ENCODE measurements around the gene SLC15A3. TPM values are rescaled to one million over a fixed set of nuclear protein-coding genes. Genes with fewer than 3 reads are reported as not detected.

Gene SLC15A3
- total RNA-seq, 1 donor from 2014 or later = 66.3 TPM

DNA sequence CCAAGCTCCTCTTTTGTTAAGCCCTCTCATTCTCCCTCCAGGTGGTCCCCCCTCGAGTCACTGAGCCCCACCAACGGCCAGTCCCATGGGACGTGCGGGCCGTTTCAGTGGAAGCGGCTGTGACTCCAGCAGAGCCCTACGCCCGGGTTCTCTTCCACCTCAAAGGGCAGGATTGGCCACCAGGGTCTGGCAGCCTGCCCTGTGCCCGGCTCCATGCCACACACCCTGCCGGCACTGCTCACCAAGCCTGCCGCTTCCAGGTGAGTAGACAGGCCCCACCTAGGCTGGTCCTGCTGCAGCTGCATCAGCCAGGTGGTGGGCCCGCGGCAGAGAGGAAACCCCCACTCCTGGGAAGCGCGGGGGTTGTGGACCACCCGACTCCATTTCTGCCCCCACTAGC is 24.4 kb downstream of the SLC15A3 start:
- no peak for TF ChIP-seq EZH2 (IDR thresholded peaks at IDR 0.05; ENCODE audit: insufficient read depth, low read length)
- TF ChIP-seq, protein P1, sequence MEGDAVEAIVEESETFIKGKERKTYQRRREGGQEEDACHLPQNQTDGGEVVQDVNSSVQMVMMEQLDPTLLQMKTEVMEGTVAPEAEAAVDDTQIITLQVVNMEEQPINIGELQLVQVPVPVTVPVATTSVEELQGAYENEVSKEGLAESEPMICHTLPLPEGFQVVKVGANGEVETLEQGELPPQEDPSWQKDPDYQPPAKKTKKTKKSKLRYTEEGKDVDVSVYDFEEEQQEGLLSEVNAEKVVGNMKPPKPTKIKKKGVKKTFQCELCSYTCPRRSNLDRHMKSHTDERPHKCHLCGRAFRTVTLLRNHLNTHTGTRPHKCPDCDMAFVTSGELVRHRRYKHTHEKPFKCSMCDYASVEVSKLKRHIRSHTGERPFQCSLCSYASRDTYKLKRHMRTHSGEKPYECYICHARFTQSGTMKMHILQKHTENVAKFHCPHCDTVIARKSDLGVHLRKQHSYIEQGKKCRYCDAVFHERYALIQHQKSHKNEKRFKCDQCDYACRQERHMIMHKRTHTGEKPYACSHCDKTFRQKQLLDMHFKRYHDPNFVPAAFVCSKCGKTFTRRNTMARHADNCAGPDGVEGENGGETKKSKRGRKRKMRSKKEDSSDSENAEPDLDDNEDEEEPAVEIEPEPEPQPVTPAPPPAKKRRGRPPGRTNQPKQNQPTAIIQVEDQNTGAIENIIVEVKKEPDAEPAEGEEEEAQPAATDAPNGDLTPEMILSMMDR (IDR thresholded peaks at IDR 0.05; ENCODE audit: insufficient read depth, low read depth, low read length) = no peak
- Mint-ChIP-seq H3K4me3 (ENCODE audit: unreplicated experiment) (no peak overlapping the region), H3K9me3 (ENCODE audit: unreplicated experiment) (no peaks in the 10 kb centered on the region)

DNA sequence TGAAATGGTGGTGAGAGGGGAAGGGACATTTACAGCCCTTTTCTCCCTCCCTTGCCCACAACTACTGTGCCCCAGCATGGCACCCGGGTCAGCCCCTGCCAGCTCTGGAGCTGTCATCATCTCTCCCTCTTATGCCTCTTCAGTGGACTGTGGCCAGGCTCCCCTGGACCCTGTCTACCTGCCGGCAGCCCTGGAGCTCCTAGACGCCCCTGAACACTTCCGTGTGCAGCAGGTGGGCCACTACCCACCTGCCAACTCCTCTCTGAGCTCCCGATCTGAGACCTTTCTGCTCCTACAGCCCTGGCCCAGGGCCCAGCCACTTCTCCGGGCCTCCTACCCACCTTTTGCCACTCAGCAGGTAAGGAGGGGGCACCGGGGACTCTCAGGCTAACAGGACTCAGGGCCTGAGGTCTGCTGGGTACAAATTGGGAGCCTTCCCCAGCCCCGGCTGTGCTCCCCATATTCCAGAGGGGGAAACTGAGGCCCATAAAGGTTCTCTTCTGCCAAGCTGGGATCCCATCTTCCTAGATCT is 24.8 kb downstream of the SLC15A3 start:
- Mint-ChIP-seq H3K9me3 (ENCODE audit: unreplicated experiment) (no peaks in the 10 kb centered on the region), H3K4me1 (ENCODE audit: low read depth, unreplicated experiment) (peaks cover 8% of the 10 kb centered on the region), H3K27ac (ENCODE audit: unreplicated experiment) (no peak overlapping the region), H3K27me3 (ENCODE audit: low read depth, unreplicated experiment) (no peaks in the 10 kb centered on the region), H3K36me3 (ENCODE audit: low read depth, unreplicated experiment) (peaks cover 25% of the 10 kb centered on the region), H3K4me3 (ENCODE audit: unreplicated experiment) (no peak overlapping the region)
- Histone ChIP-seq H3K27ac (ENCODE audit: low read depth, low read length) (no peak overlapping the region), H3K36me3 (ENCODE audit: insufficient read depth, low read length) (peaks cover 3% of the 10 kb centered on the region), H4K20me1 (ENCODE audit: insufficient read depth, low read length) (peaks cover 24% of the 10 kb centered on the region), H2AFZ (ENCODE audit: low read depth, low read length) (no peak overlapping the region), H3K4me2 (ENCODE audit: low read length) (no peak overlapping the region), H3K4me3 (ENCODE audit: insufficient read depth, low read depth, low read length) (no peak overlapping the region), H3K4me1 (ENCODE audit: insufficient read depth, low read length) (peaks cover 19% of the 10 kb centered on the region), H3K27me3 (ENCODE audit: insufficient read depth, low read length) (no peaks in the 10 kb centered on the region), H3K9me3 (ENCODE audit: insufficient read depth, low read depth, low read length) (no peaks in the 10 kb centered on the region), H3K79me2 (ENCODE audit: insufficient read depth, low read length) (peaks cover 4% of the 10 kb centered on the region), H3K9ac (ENCODE audit: low read length) (no peak overlapping the region)
- TF ChIP-seq, protein P1 (IDR thresholded peaks at IDR 0.05; ENCODE audit: insufficient read depth, low read depth, low read length) = no peak
- no peak for TF ChIP-seq EZH2 (IDR thresholded peaks at IDR 0.05; ENCODE audit: insufficient read depth, low read length)
- FAIRE-seq = no peak
- DNase-seq (ENCODE audit: low read depth) = no peak

More for the DNA sequence above, 24.4 kb downstream of the SLC15A3 start:
- Histone ChIP-seq H3K27me3 (ENCODE audit: insufficient read depth, low read length) (no peaks in the 10 kb centered on the region), H3K4me3 (ENCODE audit: insufficient read depth, low read depth, low read length) (no peak overlapping the region), H3K4me2 (ENCODE audit: low read length) (no peak overlapping the region), H3K79me2 (ENCODE audit: insufficient read depth, low read length) (peaks cover 4% of the 10 kb centered on the region), H3K36me3 (ENCODE audit: insufficient read depth, low read length) (peaks cover 3% of the 10 kb centered on the region), H2AFZ (ENCODE audit: low read depth, low read length) (no peak overlapping the region), H4K20me1 (ENCODE audit: insufficient read depth, low read length) (peaks cover 24% of the 10 kb centered on the region), H3K4me1 (ENCODE audit: insufficient read depth, low read length) (peaks cover 19% of the 10 kb centered on the region), H3K9me3 (ENCODE audit: insufficient read depth, low read depth, low read length) (no peaks in the 10 kb centered on the region), H3K27ac (ENCODE audit: low read depth, low read length) (no peak overlapping the region), H3K9ac (ENCODE audit: low read length) (no peak overlapping the region)
- no peak for DNase-seq (ENCODE audit: low read depth)
- peaks cover 8% of the 10 kb centered on the region for H3K4me1 Mint-ChIP-seq (ENCODE audit: low read depth, unreplicated experiment)
- no peaks in the 10 kb centered on the region for H3K27me3 Mint-ChIP-seq (ENCODE audit: low read depth, unreplicated experiment)
- H3K27ac Mint-ChIP-seq (ENCODE audit: unreplicated experiment) = no peak overlapping the region
- FAIRE-seq = no peak
- peaks cover 21% of the 10 kb centered on the region for H3K36me3 Mint-ChIP-seq (ENCODE audit: low read depth, unreplicated experiment)

DNA sequence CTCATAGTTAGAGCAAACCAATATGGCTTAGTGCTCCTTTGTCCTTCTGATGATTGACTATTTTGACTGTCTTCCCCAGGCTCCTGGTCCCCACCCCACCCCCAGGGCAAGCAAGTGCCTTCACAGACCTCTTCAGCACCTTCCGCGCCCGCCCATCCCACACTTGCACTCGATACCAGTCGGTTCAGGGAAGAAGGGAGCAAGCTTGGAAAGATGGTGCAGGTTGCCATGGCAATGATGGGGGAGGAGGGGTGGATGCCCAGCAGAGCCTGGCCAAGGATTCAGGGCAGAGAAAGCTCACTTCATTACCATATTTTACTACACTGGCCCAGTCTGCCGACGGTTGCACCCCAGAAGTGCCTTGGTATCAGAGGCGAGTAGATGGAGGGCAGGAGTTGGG is 25.5 kb downstream of the SLC15A3 start:
- no peak for TF ChIP-seq EZH2 (IDR thresholded peaks at IDR 0.05; ENCODE audit: insufficient read depth, low read length)
- TF ChIP-seq, protein P1 (IDR thresholded peaks at IDR 0.05; ENCODE audit: insufficient read depth, low read depth, low read length) = no peak
- Histone ChIP-seq H3K27me3 (ENCODE audit: insufficient read depth, low read length) (no peaks in the 10 kb centered on the region), H3K4me2 (ENCODE audit: low read length) (no peak overlapping the region), H3K9me3 (ENCODE audit: insufficient read depth, low read depth, low read length) (no peaks in the 10 kb centered on the region), H3K27ac (ENCODE audit: low read depth, low read length) (no peak overlapping the region), H3K4me1 (ENCODE audit: insufficient read depth, low read length) (peaks cover 19% of the 10 kb centered on the region), H4K20me1 (ENCODE audit: insufficient read depth, low read length) (peaks cover 24% of the 10 kb centered on the region), H3K9ac (ENCODE audit: low read length) (no peak overlapping the region), H3K36me3 (ENCODE audit: insufficient read depth, low read length) (peaks cover 4% of the 10 kb centered on the region), H3K79me2 (ENCODE audit: insufficient read depth, low read length) (peaks cover 4% of the 10 kb centered on the region), H3K4me3 (ENCODE audit: insufficient read depth, low read depth, low read length) (no peak overlapping the region), H2AFZ (ENCODE audit: low read depth, low read length) (no peak overlapping the region)
- FAIRE-seq = no peak
- no peak overlapping the region for H3K27ac Mint-ChIP-seq (ENCODE audit: unreplicated experiment)
- DNase-seq (ENCODE audit: low read depth) = no peak
- H3K27me3 Mint-ChIP-seq (ENCODE audit: low read depth, unreplicated experiment) = no peaks in the 10 kb centered on the region
- peaks cover 28% of the 10 kb centered on the region for H3K36me3 Mint-ChIP-seq (ENCODE audit: low read depth, unreplicated experiment)
- peaks cover 8% of the 10 kb centered on the region for H3K4me1 Mint-ChIP-seq (ENCODE audit: low read depth, unreplicated experiment)
- H3K9me3 Mint-ChIP-seq (ENCODE audit: unreplicated experiment) = peaks cover 1% of the 10 kb centered on the region
- no peak overlapping the region for H3K4me3 Mint-ChIP-seq (ENCODE audit: unreplicated experiment)

Measured in astrocyte (in vitro differentiated cells and primary cell).